Bone marrow (tissue), 2 donors: Measurements from ENCODE around the gene CCDC57.

Experiments
- DNase-seq, 2 donors: peaks; one replicate each; lab custom pipeline; 2025; lab: John Stamatoyannopoulos, UW

Gene CCDC57

GRCh38 chr17:82105882-82106687 is 106.6 kb downstream of the CCDC57 start:
- peak; percentile 24 to 32 for DNase-seq

- DNase-seq, result no peak
These were observed 107.2 kb downstream of the CCDC57 start for GRCh38 chr17:82105417-82105881.

- no peak for DNase-seq
These were observed 107.7 kb downstream of the CCDC57 start for GRCh38 chr17:82104797-82105416.

- no peak for DNase-seq
These were observed 108.8 kb downstream of the CCDC57 start for GRCh38 chr17:82103553-82104451.

- DNase-seq, result no peak
These were observed 110.6 kb downstream of the CCDC57 start for GRCh38 chr17:82101767-82102679.

GRCh38 chr17:82101301-82101715 is 111.3 kb downstream of the CCDC57 start:
- DNase-seq, result no peak

- no peak for DNase-seq
These were observed 111.9 kb downstream of the CCDC57 start for GRCh38 chr17:82100502-82101298.

GRCh38 chr17:82098939-82099763 is 113.5 kb downstream of the CCDC57 start:
- no peak for DNase-seq

GRCh38 chr17:82098169-82098938 is 114.3 kb downstream of the CCDC57 start, which contains the start of gene FASN:
Gene FASN, minus strand, starts transcription at chr17:82098236. Its CDS starts 1,791 bp downstream, at chr17:82096445.
- DNase-seq, result peak; percentile 70 to 84

GRCh38 chr17:82097919-82098168 is 114.8 kb downstream of the CCDC57 start:
- DNase-seq, result no peak

- DNase-seq, result no peak
These were observed 115.3 kb downstream of the CCDC57 start for GRCh38 chr17:82097184-82097918.

GRCh38 chr17:82096709-82097183 is 115.9 kb downstream of the CCDC57 start:
- no peak for DNase-seq

GRCh38 chr17:82095777-82096708 is 116.6 kb downstream of the CCDC57 start:
- DNase-seq, result no peak

- DNase-seq, result no peak
These were observed 117.5 kb downstream of the CCDC57 start for GRCh38 chr17:82094931-82095776.

GRCh38 chr17:82092995-82093751 is 119.5 kb downstream of the CCDC57 start:
- DNase-seq, result no peak
